ENCODE measurements around the gene PABPN1L.
"Not testable (repeated sequence)": the region's sequence is repeated elsewhere in the genome, so short reads cannot be mapped to it uniquely, and the experiment has no call there.

The PABPN1L gene

DNA sequence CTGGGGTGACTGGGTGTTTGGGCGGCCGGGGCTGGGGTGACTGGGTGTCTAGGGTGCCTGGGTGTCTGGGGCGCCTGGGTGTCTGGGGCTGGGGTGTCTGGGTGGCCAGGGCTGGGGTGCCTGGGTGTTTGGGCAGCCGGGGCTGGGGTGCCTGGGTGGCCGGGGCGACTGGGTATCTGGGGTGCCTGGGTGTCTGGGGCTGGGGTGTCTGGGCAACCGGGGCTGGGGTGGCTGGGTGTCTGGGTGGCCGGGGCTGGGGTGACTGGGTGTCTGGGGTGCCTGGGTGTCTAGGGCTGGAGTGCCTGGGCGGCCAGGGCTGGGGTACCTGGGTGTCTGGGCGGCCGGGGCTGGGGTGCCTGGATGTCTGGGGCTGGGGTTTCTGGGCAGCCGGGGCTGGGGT lies 41.3 kb downstream of the PABPN1L start:
- DNase-seq: no peak

DNA sequence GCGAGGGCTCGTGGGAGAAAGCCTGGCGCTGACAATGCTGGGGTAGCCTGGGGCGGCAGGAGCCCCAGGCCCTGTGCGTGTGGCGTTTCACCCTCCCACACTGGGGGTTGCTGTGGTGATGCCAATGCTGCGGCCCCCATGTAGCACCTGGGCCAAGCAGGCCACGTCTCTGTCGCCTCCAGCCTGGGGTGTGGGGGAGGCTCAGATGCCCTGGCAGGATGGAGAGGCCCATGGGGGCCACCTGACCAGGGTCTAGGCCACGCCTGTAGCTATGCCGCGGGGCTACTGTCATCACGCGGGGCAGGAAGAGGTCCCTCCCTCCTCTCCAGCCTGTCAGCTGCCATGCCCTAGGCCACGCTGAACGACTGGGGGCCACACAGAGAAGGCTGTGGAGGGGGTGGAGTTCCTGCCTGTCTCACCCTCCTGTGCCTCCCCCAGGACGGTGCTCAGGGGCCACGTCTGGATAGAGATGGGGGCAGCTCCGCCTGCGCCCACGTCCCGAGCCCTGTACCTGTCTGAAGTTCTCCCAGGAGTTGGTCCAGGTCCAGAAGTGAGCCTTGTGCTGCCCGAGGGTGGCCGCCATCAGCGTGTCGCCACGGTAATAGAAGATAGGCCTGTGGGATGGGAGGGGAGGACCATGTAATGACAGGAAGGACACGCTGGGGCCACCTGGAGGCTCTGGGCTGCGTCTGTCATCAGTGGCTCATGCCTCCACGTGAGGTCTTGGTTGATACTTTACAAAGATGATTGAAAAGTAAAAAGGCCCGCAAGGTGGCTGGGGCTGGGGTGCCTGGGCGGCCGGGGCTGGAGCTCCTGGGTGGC lies 42.0 kb downstream of the PABPN1L start:
- DNase-seq: no peak

DNA sequence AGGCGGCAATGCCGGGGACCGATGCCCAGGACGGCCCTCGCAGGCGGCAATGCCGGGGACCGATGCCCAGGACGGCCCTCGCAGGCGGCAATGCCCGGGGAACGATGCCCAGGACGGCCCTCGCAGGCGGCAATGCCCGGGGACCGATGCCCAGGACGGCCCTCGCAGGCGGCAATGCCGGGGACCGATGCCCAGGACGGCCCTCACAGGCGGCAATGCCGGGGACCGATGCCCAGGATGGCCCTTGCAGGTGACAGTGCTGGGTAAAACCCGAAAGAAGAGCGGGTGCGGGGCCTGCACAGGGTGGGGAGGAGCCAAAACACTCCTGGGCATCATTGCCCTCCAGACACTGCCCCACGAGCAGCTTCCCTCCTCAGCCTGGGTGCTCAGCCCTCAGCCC lies 42.8 kb downstream of the PABPN1L start:
- not testable (repeated sequence) for DNase-seq

DNA sequence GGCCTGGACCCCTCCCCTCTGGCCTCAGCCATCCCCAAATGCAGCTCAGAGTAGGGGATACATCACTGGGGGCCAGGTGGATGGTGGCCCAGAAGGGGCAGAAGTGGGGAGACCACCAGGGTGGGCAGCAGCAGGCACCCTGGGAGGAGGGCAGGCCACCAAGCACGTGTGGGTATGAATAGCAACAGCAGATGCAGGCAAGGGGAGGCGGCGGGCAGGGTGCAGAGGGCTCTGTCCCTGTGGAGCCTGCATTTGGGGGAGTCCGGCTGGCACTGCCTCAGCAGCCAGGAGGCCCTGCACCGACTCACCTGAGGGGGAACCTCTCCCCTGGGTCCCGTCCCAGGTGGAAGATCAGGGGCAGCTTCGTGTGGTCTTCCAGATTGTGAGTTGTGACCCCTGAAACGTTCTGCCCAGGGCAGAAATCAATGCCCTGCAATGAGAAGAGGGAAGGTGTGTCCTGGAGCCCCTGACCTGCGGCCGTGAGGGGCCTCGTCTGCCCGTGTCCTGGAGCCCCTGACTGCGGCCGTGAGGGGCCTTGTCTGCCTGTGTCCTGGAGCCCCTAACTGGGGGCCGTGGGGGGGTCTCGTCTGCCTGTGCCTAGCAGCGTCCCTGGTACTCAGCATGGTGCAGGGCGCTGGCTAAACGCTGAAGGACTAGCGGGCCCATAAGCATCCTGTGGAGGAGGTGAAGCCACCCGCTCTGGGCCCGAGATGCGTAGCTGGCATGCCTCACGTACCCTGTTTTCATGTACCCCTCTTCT lies 44.0 kb downstream of the PABPN1L start:
- DNase-seq: no peak

DNA sequence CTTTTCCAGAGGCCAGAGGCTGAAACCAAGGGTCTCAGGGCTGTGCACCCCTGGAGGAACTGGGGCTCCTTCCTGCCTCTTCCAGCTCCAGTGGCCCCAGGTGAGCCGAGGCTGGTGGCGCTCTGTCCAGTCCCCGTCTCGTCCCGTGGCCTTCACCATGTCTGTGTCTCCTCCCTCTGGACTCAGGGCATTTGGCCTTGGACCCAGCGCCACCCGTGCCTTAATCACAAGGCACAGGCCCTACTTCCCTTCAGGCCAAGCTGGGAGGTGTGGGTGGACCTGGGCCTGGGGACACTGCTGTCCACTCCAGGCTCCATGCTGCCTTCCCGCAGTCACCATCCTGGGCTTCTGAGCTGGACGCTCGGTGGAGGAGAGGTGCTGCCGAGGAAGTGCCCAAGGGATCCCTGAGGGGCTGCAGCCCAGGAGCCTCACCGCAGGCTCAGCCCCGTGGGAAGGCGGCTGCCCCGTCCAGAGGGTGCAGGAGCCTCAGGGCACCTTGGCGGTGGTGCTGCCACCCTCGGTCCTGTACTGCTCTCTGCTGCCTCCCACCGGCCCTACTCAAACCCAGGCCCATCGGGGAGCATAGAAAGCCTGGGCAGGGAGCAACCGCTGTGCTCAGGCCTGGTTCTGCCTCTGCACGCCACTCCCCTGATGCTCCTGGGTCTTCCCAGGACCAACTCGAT lies 45.2 kb downstream of the PABPN1L start:
- no peak for DNase-seq

DNA sequence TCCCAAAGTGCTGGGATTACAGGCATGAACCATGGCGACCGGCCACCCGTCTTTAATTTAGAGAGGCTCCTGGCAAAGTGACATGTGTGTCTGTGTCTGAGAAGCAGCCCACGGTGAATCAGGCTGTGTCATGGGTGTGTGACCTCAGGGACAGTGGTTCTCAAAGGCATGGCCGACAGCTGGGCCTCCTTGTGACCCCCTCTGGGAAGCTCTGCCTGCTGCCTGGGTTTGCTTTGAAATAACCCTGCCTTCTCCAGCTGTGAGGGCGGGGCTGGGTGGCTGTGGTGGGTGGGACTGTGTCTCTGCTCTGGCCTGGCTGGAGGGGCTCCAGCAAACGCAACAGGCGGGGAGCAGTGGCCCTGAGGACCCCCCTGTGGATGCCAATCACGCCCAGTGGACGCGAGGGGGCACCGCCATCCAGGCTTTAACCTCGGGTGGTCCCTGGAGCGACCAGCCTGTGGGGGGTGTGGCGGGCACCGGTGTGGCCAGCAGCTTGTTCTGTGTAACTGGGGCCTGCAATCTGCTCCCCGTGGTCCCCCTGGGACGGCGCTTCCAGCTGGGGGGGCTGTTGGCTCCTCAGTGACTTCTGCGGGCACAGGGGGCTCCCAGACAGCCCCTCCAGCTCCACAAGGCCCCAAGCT lies 46.0 kb downstream of the PABPN1L start:
- no peak for DNase-seq

DNA sequence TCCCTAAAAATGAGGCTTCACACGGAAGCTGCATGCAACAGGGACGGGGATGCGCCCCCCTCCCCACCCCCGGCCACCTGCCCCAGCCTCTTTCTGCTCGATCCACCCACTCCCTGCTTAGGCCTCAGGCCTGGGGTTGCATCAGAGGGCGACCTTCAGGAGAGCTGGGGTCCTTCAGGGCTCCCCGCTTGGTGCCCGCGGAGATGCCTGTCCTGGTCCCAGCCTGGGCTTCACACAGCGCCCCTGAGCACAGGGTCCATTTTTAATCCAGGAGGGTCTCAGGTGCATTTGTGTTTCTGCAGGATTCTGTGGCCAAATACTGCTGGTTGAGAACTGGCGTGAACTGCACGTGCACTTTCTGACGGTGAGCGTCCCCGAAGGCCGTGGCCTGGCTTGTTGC lies 47.3 kb downstream of the PABPN1L start:
- DNase-seq: no peak

DNA sequence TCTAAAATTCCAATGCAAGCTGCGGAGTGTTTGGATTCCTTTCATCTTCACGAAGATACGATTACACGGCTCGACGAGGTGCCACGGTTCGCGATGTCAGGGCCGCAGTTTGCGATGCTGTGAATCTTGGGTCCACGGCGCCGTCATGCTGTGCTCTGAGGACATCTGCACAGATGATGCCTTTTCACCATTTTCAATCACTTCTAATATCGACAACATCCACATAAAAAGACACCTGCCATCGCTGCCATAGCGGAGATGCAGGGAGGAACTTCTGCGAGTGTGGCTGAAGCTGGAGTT lies 47.9 kb downstream of the PABPN1L start:
- no peak for DNase-seq

DNA sequence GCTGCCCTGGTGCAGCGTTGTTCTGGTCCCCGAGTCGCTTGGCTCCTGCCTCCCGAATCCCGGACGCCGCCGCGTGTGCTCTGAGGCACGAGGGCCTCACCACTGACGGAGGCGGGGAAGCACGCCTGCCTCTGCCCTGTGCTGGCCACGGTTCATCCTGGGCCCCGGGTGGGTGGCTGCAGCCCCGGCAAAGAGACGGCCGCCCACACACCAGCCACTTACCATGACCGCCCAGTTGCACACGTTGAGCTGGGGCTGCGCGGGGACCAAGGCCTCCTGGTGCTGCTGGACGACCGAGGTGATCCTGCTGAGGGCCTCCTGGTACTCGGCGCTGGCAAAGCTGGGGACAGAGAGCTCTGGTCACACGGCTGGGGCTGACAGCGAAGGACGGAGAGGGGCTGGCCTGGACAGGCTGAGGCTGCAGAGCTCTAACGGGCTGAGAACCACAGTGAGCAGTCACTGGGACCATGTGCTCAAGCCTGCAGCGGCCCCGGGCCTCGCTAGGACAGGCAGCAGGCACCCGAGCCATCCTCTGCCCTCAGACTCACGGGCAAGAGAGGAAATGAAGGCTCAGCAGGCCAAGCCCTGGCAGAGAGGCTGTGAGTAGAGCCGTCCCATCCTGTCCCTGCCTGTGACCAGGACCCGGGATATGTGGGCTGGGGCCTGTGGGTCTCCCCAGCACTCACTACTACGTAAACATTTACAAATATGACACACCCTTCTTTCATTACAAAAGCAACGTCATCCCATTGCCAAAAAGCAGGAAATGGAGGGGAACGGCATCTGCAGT lies 48.5 kb downstream of the PABPN1L start:
- DNase-seq: no peak

DNA sequence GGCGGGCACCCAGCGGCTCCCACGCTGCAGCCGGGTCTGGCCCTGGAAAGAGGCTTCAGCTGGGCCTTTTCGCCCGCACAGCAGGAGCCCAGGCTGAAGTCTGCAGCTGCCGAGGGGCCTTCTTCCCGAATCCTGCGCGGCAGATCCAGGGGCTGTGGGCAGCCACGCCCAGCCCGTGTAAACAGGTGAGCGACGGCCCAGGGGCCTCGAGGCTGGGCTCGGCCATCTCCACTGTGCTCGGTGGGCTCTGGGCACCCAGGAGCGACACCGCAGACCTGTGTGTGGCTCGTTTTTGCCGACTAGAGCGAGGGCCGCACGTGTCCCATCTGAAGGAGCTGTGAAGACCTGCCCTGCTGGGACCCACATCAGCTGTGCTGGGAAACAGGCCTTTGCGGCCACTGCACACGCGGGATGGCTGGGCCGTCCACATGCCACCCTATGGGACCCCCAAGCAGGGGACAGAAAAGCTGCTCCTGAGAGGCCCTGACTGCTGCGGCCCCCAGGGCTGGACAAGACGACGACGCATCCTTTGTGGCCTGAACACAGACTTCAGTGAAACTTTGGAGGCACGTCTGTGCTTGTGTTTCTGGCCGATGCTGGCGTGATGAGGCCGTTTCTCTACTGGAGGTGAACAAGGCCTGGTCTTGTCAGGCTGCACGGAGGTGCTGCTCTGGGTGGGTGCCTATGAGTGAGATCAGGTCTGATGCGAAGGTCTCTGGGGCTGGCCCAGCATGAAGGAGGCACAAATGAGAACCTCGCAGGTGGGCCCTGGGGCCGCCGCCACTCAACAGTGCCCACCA lies 49.5 kb downstream of the PABPN1L start:
- DNase-seq: no peak

DNA sequence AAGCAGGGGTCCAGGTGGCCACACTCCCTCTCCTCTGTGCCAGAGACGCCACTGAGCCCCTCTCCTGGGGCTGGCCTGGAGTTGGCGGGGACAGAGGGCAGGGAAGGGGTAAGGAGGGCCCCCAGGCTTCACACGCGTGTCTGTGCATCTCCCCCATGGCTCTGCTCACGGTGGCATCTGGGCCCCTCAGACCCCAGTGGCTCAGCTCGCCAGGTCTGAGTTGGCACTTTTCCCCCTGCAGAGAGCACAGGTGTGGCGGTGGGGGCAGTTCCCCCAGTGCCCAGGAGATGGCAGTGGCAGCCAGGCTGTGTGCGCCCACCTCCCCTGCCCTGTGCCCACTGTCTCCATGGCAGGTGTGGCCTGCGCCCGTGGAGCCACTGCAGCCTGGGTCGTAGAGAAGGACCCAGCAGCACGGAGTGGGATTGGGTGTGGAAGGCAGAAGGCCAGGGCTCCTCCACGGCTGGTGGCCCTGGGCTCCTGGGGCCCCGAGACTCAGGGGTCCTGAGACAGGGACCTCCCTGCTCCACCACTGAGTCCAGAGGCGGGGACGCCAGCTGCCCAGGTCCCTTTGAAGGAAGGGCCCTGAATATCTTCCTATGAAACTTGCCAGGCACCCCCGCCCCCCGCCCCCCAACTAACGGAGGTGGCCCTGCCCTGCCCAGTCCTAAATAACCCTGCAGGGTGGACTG lies 50.4 kb downstream of the PABPN1L start:
- peak; percentile 69 for DNase-seq

DNA sequence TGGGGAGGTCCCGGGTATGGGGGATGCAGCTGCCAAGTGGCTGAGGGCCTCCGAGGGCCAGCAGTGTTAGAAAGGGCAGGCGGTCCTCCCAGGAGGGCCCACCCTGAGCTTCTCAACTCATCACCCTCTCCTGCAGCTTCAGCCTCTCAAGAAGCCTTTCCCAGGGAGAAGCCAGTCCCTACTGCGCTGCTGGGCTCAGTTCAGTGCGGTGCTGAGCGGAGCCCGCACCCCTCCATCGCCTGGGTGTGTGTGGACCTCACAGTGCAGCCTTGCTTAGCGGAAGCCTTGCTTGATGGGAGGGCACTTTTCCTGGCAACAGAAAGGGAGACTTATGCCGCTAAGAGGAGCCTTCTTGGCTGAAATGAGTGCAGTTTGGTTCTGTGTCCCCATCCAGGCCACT lies 51.2 kb downstream of the PABPN1L start:
- no peak for DNase-seq

DNA sequence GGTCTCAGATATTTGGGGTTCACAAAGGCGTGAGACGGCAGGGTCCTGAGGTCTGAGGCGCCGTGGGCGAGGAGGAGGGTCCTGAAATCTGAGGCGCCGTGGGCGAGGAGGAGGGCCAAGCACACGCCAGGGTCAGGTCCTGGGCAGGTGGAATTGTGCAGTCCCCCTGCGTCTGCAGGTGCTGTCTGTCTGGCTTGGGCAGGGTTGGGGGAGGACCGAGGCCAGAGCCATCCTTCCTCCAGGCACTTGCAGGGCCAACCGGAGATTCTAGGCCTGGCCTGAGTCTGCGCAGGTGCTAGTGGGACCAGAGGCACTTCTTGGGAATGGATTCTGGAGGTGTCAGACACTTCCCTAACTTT lies 52.3 kb downstream of the PABPN1L start:
- no peak for DNase-seq
